Activated CD4-positive, alpha-beta memory T cell treated with anti-CD3 and anti-CD28 coated beads for 36 hours (primary cell): ENCODE results near the gene PPFIA4. TPM values are rescaled to one million over a fixed set of nuclear protein-coding genes. Genes with fewer than 3 reads are reported as not detected.

ENCODE experiments used
- CTCF ChIA-PET: fragments of 350-600 bp; sonication (Branson Sonifier 250); formaldehyde crosslinking; loops from one replicate; lab custom pipeline; 2021; ENCODE audit warnings: antibody characterized with exemption, inconsistent platforms; lab: Charles Lee
- POLR2A ChIA-PET: fragments of 350-600 bp; sonication (Branson Sonifier 250); formaldehyde crosslinking; loops from one replicate; lab custom pipeline; 2021; ENCODE audit warnings: antibody characterized with exemption; lab: Charles Lee
- DNase-seq: peaks from one replicate; pipeline ENCODE4 v3.0.0-alpha.2; 2020
- H3K27ac Mint-ChIP-seq: one replicate; pipeline ENCODE4 v1.8.0; 2021; ENCODE audit warnings: mixed read lengths
- H3K27me3 Mint-ChIP-seq: one replicate; pipeline ENCODE4 v1.8.0; 2021; ENCODE audit warnings: mixed read lengths
- H3K36me3 Mint-ChIP-seq: one replicate; pipeline ENCODE4 v1.8.0; 2021; ENCODE audit warnings: mixed read lengths
- H3K4me1 Mint-ChIP-seq: one replicate; pipeline ENCODE4 v1.8.0; 2021; ENCODE audit warnings: low read depth, mixed read lengths
- H3K4me3 Mint-ChIP-seq: one replicate; pipeline ENCODE4 v1.8.0; 2021; ENCODE audit warnings: mild to moderate bottlenecking, mixed read lengths
- H3K9me3 Mint-ChIP-seq: one replicate; pipeline ENCODE4 v1.8.0; 2021; ENCODE audit warnings: mixed read lengths
- intact Hi-C: fragments of 100-400 bp; cut with micrococcal nuclease; formaldehyde crosslinking; loops from one replicate; pipeline ENCODE4 v1.15.1; 2023
- total RNA-seq, 2 experiments: library from RNA; stranded (reverse); gene quantifications; one replicate each; pipeline ENCODE4 v1.2.3, GENCODE V29; 2021

The PPFIA4 gene
- total RNA-seq, 2 experiments from 2014 or later, result 16.7 to 21.4 TPM

DNA sequence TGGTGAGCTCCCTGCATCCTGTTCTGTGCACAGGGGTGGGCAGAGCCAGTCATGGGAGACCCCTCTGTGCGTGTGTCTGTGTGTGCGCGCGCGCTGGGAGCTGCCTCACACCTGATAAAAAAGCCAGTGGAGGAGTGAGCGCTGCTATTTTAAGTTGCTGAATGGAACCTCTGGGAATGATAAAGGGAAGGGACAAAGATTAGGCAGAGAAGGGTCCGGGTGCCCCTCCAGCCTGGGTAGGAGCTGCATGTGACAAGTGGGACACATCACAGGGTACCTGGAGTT, 102.1 kb downstream of the PPFIA4 start:
- H3K9me3 Mint-ChIP-seq, result no peaks in the 10 kb centered on the region
- DNase-seq, result no peak
- H3K36me3 Mint-ChIP-seq, result no peaks in the 10 kb centered on the region
- peaks cover 11% of the 10 kb centered on the region for H3K4me1 Mint-ChIP-seq
- intact Hi-C loops, result no loop called here
- H3K27me3 Mint-ChIP-seq, result peaks cover 50% of the 10 kb centered on the region
- no peak overlapping the region for H3K4me3 Mint-ChIP-seq
- CTCF ChIA-PET, result interaction anchor here (0.9 to 1.8 kb wide), 2 partner anchors 44 to 88 kb away, joined by 3 to 4 read pairs; no protein-coding TSS in a partner anchor
- H3K27ac Mint-ChIP-seq, result no peak overlapping the region
- POLR2A ChIA-PET, result no interaction called here

Other genes starting within 250 kb of the PPFIA4 start
- 10 to 100 TPM; 38.4 to 39.4 TPM for gene KDM5B, start 218.1 kb upstream of the PPFIA4 start, total RNA-seq
- gene PCAT6, start 215.5 kb upstream of the PPFIA4 start, total RNA-seq, result under 1 TPM; 0.76 to 0.77 TPM
- gene RABIF, start 137.3 kb upstream of the PPFIA4 start, total RNA-seq, result 10 to 100 TPM in 1 of 2 experiments, 1 to 10 TPM in 1; 9.6 to 10.1 TPM
- 10 to 100 TPM; 35.5 to 38.3 TPM for gene KLHL12, start 99.3 kb upstream of the PPFIA4 start, total RNA-seq
- gene ADIPOR1, start 68.2 kb upstream of the PPFIA4 start, total RNA-seq, result 10 to 100 TPM; 75.2 to 76.6 TPM
- gene CYB5R1, start 59.2 kb upstream of the PPFIA4 start, total RNA-seq, result 10 to 100 TPM; 15.4 to 17.7 TPM
- 10 to 100 TPM; 68.1 to 76.5 TPM for gene TMEM183A, start 19.1 kb upstream of the PPFIA4 start, total RNA-seq
- not detected for gene MYOG, start 59.5 kb downstream of the PPFIA4 start, total RNA-seq
- gene ADORA1, start 101.2 kb downstream of the PPFIA4 start, total RNA-seq, result not detected
- gene MYBPH, start 149.3 kb downstream of the PPFIA4 start, total RNA-seq, result not detected
- gene CHI3L1, start 160.2 kb downstream of the PPFIA4 start, total RNA-seq, result not detected
- under 1 TPM; 0.19 to 0.53 TPM for gene CHIT1, start 203.2 kb downstream of the PPFIA4 start, total RNA-seq